ENCODE results near the gene DLG2.

Gene DLG2

DNA sequence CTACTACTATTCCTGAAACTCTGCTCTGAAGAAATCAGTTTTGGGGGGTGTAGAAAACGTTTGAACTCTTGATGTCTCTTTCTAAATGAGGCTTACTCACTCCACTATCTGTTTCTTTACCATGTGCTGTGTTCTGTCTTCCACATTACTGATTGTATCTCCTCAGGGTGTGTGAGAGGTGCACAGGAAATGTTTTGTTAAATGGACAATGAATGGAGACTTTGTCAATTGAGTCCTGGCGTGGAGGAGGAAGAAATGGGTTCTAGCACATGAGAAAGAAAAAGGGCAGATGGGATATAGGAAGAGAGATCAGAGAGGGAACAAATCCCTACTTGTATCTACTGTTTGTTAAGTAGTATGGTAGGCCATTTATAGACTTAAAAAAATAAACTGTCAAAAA, 1763.9 kb downstream of the DLG2 start:
- no peaks in the 10 kb centered on the region for H3K36me3 Mint-ChIP-seq
- H3K4me1 Mint-ChIP-seq: no peaks in the 10 kb centered on the region
- no peak overlapping the region for H3K4me3 Mint-ChIP-seq
- H3K27me3 Mint-ChIP-seq: no peaks in the 10 kb centered on the region
- ATAC-seq (replicated peaks) (no peak), DNase-seq (no peak)
- H3K9me3 Mint-ChIP-seq: peaks cover 5 to 16% of the 10 kb centered on the region in 2 donors
- H3K27ac Mint-ChIP-seq: no peak overlapping the region

DNA sequence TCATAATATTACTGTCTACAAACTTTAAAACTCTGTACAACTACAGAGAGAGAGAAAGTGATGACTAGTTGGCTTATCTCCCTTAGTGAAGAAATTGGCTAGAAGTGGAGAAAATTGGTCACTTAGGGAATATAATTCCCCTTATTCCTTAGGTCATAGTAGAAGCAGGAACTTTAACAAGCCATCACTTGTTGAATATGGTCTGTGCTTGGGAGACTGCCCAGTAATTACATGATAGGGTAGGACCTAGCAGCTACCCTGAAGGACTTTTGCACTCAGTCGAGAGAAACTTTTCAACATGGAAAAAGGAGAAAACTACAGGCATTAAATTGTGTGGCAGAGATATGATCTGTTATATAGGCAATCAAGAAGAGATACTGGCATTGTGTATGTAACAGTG, 1764.5 kb downstream of the DLG2 start:
- H3K4me3 Mint-ChIP-seq: no peak overlapping the region
- DNase-seq (no peak), ATAC-seq (replicated peaks) (no peak)
- no peaks in the 10 kb centered on the region for H3K27me3 Mint-ChIP-seq
- H3K27ac Mint-ChIP-seq: no peak overlapping the region
- H3K36me3 Mint-ChIP-seq: no peaks in the 10 kb centered on the region
- H3K9me3 Mint-ChIP-seq: peaks cover 5 to 18% of the 10 kb centered on the region in 2 donors
- H3K4me1 Mint-ChIP-seq: no peaks in the 10 kb centered on the region

DNA sequence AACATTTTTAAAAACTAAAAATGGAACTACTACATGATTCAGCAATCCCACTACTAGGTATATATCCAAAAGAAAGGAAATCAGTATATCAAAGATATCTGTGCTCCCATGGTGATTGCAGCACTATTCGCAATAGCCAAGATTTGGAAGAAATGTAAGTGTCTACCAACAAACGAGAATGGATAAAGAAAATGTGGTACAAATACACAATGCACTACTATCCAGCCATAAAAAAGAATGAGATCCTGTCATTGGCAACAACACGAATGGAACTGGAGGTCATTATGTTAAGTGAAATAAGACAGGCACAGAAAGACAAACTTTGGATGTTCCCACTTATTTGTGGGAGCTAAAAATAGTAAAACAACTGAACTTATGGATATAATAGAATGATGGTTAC, 1765.1 kb downstream of the DLG2 start:
- DNase-seq (no peak), ATAC-seq (replicated peaks) (no peak)
- H3K9me3 Mint-ChIP-seq: peaks cover 9 to 24% of the 10 kb centered on the region in 2 donors
- H3K4me3 Mint-ChIP-seq: no peak overlapping the region
- H3K27me3 Mint-ChIP-seq: no peaks in the 10 kb centered on the region
- no peaks in the 10 kb centered on the region for H3K36me3 Mint-ChIP-seq
- no peaks in the 10 kb centered on the region for H3K4me1 Mint-ChIP-seq
- H3K27ac Mint-ChIP-seq: no peak overlapping the region

DNA sequence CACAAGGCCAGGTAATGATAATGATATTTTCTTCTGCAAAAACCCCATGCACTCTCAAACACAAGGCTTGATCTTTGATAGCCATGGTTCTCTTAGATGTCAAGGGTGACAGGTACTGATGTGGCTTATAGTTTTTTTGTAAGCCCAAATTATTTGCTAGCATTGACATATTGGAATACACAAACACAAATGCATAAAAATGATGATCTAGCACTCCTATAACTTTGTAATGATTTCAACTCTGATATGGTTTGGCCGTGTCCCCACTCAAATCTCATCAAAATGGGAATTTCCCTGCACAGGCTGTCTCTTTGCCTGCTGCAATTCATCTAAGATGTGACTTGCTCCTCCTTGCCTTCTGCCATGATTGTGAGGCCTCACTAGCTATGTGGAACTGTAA, 1768.5 kb downstream of the DLG2 start:
- ATAC-seq (replicated peaks): no peak

DNA sequence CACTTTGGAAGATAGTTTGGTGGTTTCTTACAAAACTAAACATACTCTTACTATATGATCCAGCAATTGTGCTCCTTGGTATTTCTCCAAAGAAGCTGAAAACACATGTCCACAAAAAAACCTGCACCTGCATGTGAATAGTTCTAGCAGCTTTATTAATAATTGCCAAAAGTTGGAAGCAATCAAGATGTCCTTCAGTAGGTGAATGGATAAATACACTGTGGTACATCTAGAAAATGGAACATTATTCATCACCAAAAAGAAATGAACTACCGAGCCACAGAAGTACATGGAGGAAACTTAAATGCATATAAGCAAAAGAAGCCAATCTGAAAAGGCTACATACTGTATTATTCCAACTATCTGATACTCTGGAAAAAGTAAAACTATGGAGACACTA, 1771.9 kb downstream of the DLG2 start:
- Mint-ChIP-seq H3K27me3 (no peaks in the 10 kb centered on the region), H3K27ac (no peak overlapping the region), H3K36me3 (no peaks in the 10 kb centered on the region), H3K4me1 (no peaks in the 10 kb centered on the region), H3K9me3 (peaks cover 12 to 19% of the 10 kb centered on the region in 2 donors), H3K4me3 (no peak overlapping the region)
- no peak for ATAC-seq (replicated peaks)
- DNase-seq: no peak

More for the DNA sequence above, 1768.5 kb downstream of the DLG2 start:
- peaks cover 12 to 28% of the 10 kb centered on the region in 2 donors for H3K9me3 Mint-ChIP-seq
- H3K36me3 Mint-ChIP-seq: no peaks in the 10 kb centered on the region
- H3K27me3 Mint-ChIP-seq: no peaks in the 10 kb centered on the region
- H3K4me1 Mint-ChIP-seq: no peaks in the 10 kb centered on the region
- no peak overlapping the region for H3K27ac Mint-ChIP-seq
- no peak for DNase-seq
- no peak overlapping the region for H3K4me3 Mint-ChIP-seq

DNA sequence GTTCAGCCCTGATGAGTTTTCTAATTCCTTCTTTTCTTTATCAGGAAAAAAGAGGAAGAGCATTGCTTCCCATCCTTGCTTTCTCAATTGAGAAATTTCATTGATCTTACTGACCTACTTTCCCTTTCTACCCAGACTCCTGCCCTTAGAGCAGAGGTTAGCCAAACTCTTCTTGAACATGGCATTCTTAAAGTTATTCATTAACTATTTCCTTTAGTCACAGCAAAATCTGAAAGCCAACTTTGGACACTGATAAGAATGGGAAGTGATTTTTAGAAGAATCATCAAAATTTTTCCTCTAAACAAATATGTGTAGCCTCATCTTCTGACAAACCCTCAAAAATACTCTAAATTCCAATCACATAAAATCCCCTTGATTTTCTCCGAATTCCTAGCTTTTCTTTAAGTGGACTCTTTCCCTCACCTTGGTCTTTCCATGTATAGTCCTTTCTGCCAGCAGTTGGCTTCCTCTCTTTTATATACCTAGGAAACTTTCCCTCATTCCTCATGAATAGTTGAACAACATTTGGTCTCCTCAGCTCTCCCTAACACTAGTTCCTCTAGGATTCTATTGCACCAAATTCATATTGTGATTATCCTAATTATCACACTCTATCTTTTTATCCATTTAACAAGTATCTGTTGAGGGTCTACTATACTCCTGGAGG, 1774.2 kb downstream of the DLG2 start:
- no peaks in the 10 kb centered on the region for H3K36me3 Mint-ChIP-seq
- H3K27me3 Mint-ChIP-seq: no peaks in the 10 kb centered on the region
- no peak for ATAC-seq (replicated peaks)
- H3K9me3 Mint-ChIP-seq: peaks cover 7 to 11% of the 10 kb centered on the region in 2 donors
- no peak for DNase-seq
- H3K27ac Mint-ChIP-seq: no peak overlapping the region
- H3K4me3 Mint-ChIP-seq: no peak overlapping the region
- H3K4me1 Mint-ChIP-seq: no peaks in the 10 kb centered on the region

DNA sequence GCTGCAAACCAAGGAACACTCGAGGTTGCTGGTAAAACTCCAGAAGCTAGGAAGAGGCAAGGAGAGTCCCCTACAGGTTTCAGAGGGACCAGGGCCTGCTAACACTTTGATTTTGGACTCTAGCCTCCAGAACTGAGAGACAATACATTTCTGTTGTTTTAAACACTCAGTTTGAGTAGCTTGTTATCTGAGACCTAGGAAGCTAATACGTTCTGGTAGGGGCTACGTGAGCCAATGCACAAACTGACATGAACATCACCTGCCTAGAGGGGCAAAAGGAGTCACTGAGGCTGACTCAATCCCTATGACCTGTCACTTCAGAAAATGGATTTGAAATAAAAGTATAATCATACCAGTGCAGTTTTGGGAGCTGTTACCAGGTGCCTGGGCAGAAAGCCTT, 1775.1 kb downstream of the DLG2 start:
- no peak overlapping the region for H3K27ac Mint-ChIP-seq
- ATAC-seq (replicated peaks): no peak

DNA sequence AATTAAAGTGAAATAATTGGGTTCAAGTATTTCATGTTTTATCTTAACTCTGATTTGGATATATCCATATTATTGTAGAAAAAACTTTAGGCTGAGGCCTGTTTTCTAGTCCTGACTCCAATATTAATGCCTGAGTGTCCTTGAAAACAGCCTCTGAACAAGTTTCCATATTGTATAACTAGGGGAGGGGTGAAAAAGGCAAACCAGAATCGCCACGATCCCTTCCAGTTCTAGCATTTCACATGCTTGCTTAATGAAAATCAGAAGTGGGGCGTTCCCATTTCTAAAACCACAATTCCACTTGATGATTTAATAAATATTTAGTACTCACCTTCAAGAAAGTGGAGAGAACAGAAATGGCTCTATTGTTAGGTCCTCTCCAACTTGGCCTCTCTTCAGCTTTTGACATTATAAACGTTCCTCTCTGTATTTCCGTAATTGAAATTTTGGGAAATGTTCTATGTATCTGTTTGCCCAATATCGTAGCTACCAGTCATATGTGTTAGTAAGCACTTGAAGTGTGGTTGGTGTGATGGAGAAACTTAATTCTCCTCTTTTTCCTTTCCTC, 1779.6 kb downstream of the DLG2 start:
- ATAC-seq (replicated peaks): no peak
- no peak for DNase-seq
- Mint-ChIP-seq H3K36me3 (no peaks in the 10 kb centered on the region), H3K27ac (no peak overlapping the region), H3K4me3 (no peak overlapping the region), H3K9me3 (no peaks in the 10 kb centered on the region), H3K4me1 (no peaks in the 10 kb centered on the region), H3K27me3 (peaks cover 0 to 3% of the 10 kb centered on the region in 2 donors)

More for the DNA sequence above, 1775.1 kb downstream of the DLG2 start:
- H3K4me3 Mint-ChIP-seq: no peak overlapping the region
- no peaks in the 10 kb centered on the region for H3K4me1 Mint-ChIP-seq
- no peaks in the 10 kb centered on the region for H3K27me3 Mint-ChIP-seq
- H3K9me3 Mint-ChIP-seq: peaks cover 3% of the 10 kb centered on the region in 2 donors
- H3K36me3 Mint-ChIP-seq: no peaks in the 10 kb centered on the region
- DNase-seq: no peak

DNA sequence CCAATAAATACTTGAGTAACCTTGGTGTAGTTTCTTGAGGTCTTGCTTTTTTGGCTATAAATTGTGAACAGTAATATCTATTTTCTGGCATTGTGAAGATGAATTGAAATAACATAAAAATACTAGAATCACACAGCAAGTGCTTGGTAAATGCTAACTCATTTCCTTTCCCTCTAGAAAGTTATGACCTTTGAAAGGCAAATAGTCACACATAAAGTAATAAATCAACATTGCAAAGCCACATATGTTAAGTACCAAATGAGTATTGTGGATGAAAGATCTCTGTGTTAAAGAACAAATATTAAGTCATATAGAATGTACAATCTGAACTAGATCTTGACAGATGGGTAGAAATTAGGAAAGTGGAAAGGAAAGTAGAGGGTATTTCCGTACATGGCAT, 1781.3 kb downstream of the DLG2 start:
- no peak for ATAC-seq (replicated peaks)
- no peaks in the 10 kb centered on the region for H3K9me3 Mint-ChIP-seq

DNA sequence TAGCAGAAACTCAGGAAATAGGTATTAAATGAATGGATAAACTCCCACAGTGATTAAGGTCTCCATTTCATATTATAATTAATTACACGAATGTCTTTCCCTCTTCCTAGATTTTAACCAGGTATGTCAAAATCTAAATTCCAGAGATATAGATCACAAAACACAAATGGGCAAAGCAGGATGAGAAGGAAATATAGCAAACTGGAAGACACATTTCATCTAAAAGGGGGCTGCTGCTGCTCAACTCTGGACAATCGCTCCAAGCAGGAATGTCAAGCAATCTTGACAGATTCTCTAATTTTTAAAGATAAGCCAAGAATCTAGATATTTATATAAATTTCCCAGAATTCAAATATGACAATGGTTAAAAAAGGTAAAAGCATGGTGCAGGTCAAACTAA, 1786.8 kb downstream of the DLG2 start:
- Mint-ChIP-seq H3K9me3 (no peaks in the 10 kb centered on the region), H3K36me3 (no peaks in the 10 kb centered on the region), H3K27ac (no peak overlapping the region), H3K4me1 (no peaks in the 10 kb centered on the region), H3K27me3 (peaks cover 0 to 3% of the 10 kb centered on the region in 2 donors), H3K4me3 (no peak overlapping the region)
- DNase-seq (no peak), ATAC-seq (replicated peaks) (no peak)

More for the DNA sequence above, 1781.3 kb downstream of the DLG2 start:
- H3K4me3 Mint-ChIP-seq: no peak overlapping the region
- no peak overlapping the region for H3K27ac Mint-ChIP-seq
- DNase-seq: no peak
- no peaks in the 10 kb centered on the region for H3K36me3 Mint-ChIP-seq
- peaks cover 0 to 3% of the 10 kb centered on the region in 2 donors for H3K27me3 Mint-ChIP-seq
- no peaks in the 10 kb centered on the region for H3K4me1 Mint-ChIP-seq

DNA sequence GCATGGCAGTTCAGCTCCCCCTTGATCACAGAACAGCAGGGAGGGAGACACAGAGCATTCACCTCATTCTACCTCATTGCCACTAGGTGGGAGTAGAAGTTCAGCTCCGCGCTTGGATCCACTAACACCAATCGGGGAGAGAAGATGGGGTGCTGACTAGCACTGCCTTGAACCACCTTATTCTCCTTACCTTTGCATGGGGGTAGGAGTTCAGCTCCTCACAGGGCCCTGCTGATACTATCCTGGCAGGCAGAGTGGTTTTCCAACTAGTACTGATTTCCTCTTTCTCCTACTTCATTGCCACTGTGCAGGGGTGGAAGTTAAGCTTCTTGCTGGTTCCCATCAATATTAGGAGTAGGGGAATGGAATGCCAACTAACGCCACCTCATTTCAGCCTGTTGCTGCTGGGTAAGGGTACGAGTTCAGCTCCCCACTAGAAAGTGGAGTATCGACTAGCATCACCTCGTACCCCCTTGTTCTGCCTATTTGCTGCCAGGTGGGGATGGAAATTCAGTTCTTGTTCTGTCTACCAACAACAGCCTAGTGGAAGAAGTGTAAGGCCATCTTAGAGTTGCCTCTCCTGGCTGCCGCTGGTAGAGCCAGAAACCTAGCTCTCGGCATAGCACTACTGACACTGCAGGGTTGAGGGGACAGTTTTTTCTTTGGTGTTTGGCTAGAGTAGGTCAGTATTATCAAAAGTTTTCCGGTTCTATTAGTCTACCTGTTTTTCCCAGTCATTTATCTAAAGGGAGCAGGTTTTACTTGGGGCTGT, 1790.1 kb downstream of the DLG2 start:
- no peak overlapping the region for H3K4me3 Mint-ChIP-seq
- H3K9me3 Mint-ChIP-seq: no peaks in the 10 kb centered on the region
- no peaks in the 10 kb centered on the region for H3K4me1 Mint-ChIP-seq
- H3K36me3 Mint-ChIP-seq: no peaks in the 10 kb centered on the region
- H3K27me3 Mint-ChIP-seq: no peaks in the 10 kb centered on the region
- peak; percentile 6 for DNase-seq
- H3K27ac Mint-ChIP-seq: no peak overlapping the region
- peak; percentile 88 to 93 for ATAC-seq (replicated peaks)

DNA sequence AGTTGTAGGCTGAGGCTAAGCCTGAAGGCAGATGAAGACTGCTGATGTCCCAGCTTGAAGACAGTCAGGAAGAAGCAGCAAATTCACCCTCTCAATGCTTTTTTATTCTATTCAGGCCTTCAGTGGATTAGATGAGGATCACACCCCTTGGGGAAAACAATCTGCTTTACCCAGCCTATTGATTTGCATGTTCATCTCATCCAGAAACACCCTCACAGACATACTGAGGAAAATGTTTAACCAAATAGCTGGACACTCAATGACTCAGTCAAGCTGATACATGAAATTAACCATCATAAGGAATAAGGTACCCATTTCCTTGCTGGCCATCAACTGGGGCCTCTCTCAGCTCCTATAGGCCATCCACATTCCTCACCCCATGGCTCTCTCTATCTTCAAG, 1791.1 kb downstream of the DLG2 start:
- no peaks in the 10 kb centered on the region for H3K4me1 Mint-ChIP-seq
- no peak overlapping the region for H3K4me3 Mint-ChIP-seq
- DNase-seq (no peak), ATAC-seq (replicated peaks) (no peak)
- H3K27me3 Mint-ChIP-seq: no peaks in the 10 kb centered on the region
- H3K27ac Mint-ChIP-seq: no peak overlapping the region
- no peaks in the 10 kb centered on the region for H3K9me3 Mint-ChIP-seq
- no peaks in the 10 kb centered on the region for H3K36me3 Mint-ChIP-seq

DNA sequence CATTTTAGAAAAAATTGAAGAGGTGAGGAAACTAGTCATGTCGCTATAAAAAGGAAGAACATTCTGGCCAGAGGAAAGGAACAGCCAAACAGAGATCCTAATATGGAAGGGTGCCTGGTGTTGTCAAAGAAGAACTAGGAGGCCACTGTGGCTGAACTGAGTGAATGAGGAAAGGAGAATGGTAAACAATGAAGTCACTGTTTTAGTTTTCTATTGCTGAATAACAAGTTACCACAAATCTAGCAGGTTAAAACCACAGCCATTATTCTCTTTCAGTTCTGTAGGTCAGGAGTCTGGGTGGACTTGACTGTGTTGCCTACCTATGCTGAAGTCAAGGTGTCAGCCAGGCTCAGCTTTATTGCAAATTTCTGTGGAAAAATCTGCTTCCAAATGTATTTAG, 1791.7 kb downstream of the DLG2 start:
- Mint-ChIP-seq H3K9me3 (no peaks in the 10 kb centered on the region), H3K27ac (no peak overlapping the region), H3K4me3 (no peak overlapping the region), H3K4me1 (no peaks in the 10 kb centered on the region), H3K36me3 (no peaks in the 10 kb centered on the region), H3K27me3 (no peaks in the 10 kb centered on the region)
- peak; percentile 19 to 25 for ATAC-seq (replicated peaks)
- DNase-seq: no peak

DNA sequence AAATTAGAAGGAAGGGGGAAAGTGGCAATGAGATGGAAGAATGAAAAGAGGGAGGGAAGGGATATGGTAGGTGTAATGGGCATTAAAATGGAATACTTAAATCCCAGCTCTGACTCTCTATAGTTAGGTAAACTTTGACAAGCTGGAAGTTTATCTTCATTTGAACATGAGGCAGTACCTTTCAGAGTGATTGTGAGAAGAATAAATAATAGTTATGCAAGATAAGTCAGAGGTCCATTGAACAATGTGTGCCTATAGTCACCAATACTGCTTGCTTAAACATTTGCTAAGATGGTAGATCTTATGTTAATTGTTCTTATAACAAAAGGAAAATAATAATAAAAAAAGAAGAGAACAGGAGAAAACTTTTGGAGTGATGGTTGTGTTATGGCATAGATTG, 1795.2 kb downstream of the DLG2 start:
- ATAC-seq (replicated peaks) (no peak), DNase-seq (no peak)
- Mint-ChIP-seq H3K27ac (no peak overlapping the region), H3K4me3 (no peak overlapping the region), H3K36me3 (no peaks in the 10 kb centered on the region), H3K27me3 (peaks cover 0 to 3% of the 10 kb centered on the region in 2 donors), H3K9me3 (no peaks in the 10 kb centered on the region), H3K4me1 (peaks cover 0 to 1% of the 10 kb centered on the region in 2 donors)

All from stimulated activated naive B cell treated with anti-CD40 and anti-IgM and Interleukin-4, amounts not matched to agents 10 μg/mL and 1 μg/mL and 100 μg/mL, for 72 hours (primary cell).